GM12874 (cell line): ENCODE data around the gene NLGN3.

ENCODE experiments used
- CTCF ChIP-seq: IDR thresholded peaks from 2 replicates; pipeline ENCODE4 v1.5.1; 2011; ENCODE audit warnings: low read depth, mild to moderate bottlenecking, control low read depth, low read length, moderate library complexity; ENCODE audit not compliant: insufficient read depth

NLGN3 gene

GRCh38 chrX:71148278-71148663, 3.6 kb downstream of the NLGN3 start:
- no peak for TF ChIP-seq CTCF

- TF ChIP-seq CTCF: no peak
These were observed 6.7 kb downstream of the NLGN3 start for GRCh38 chrX:71151366-71151765.

GRCh38 chrX:71154196-71154595, 9.6 kb downstream of the NLGN3 start:
- no peak for TF ChIP-seq CTCF

GRCh38 chrX:71154641-71155040, 10.0 kb downstream of the NLGN3 start:
- no peak for TF ChIP-seq CTCF

DNA sequence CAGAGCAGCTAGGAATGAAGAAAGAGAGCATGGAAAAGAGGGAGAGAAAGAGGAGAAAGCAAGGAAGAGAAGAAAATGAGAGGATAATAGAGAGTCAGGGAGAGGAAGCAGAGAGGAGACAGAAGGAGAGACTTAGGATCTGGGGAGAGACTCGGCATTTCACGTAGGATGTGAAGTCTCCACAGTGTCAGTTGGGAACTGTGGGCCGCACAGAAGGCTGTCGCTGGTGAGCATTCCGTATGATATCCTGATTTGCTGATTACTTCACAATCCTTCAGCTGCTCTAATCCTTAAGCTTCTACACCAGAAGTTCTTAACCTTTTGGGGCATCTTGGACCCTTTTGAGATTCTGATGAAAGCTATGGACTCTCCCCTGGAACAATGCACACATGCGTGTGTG, 14.0 kb downstream of the NLGN3 start:
- no peak for TF ChIP-seq CTCF

DNA sequence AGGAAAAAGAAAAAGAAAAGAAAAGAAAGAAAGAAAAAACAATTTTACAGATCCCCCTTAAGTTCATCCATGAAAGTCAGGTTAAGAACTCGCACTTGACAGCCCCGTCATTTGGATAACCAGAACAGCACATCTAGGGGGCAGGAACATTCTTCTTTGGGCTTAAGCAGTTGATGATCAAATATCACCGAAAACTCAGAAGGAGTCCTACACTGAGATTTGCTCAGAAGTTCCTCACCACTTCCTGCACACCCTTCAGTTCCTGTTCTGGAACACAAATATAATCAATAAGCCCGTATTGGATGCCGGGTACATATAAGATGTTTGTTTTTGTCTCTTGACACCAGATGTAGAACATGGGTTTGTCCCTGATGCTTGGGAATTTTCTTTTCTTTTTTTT, 14.7 kb downstream of the NLGN3 start:
- no peak for TF ChIP-seq CTCF

DNA sequence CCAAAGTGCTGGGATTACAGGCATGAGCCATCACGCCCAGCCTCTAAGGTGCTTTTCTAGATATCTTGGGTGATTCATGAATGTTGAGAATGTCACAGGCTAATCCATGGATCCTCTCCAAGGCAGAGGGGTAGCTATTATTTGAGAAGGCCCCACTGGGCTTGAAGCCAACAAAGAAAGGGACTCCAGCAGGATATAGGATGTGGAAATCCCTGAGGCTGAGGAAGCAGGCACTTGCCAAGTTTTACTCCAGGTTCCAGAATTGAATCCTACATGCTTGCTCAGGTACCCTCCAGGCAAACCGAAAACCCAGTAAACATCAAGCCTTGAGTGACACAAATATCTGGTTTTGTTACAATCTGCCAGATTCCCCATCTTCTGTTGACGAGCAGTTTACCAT, 15.8 kb downstream of the NLGN3 start:
- no peak for TF ChIP-seq CTCF

GRCh38 chrX:71162981-71163380, 18.3 kb downstream of the NLGN3 start:
- TF ChIP-seq CTCF: no peak
